NB4 (cell line): ENCODE results near the gene MAPK1.

Experiments used
- CTCF ChIP-seq: IDR thresholded peaks from one replicate; pipeline ENCODE4 v1.5.1; 2012; ENCODE audit warnings: low read depth, low read length
- MYC ChIP-seq: IDR thresholded peaks from 2 replicates; pipeline ENCODE4 v1.6.1; 2011; ENCODE audit warnings: low read depth, low read length
- POLR2A ChIP-seq: IDR thresholded peaks from 2 replicates; pipeline ENCODE4 v1.6.1; 2011; ENCODE audit warnings: mild to moderate bottlenecking; ENCODE audit not compliant: insufficient read length; ENCODE audit errors: extremely low read depth

DNA sequence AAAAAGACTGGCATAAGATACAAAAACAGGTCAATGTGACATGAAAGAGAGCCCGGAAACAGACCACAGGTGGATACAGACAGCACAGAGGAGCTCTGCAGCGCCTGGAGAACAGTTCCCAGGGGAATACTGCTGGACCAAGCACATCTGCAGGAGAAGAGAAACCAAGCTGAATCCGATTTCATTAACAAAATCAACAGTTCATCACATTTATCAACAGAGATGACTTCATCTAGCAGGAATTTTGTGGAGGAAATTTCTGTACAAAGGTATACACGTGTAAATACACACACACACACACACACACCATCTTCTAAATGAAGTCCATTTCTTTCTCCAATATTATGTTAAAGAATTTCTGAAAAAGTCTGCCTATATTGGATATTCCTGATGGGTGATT, 148.9 kb downstream of the MAPK1 start:
- TF ChIP-seq CTCF (no peak), POLR2A (no peak), MYC (no peak)
